Measurements from ENCODE around the gene TTC36.
A peak's percentile ranks its signal among the peaks of the same experiment; 100 is the strongest.
"Not testable (repeated sequence)": the region's sequence is repeated elsewhere in the genome, so short reads cannot be mapped to it uniquely, and the experiment has no call there.

Gene TTC36

GRCh38 chr11:118527109-118527508, at the start of gene TTC36:
TTC36 (plus strand) TSS chr11:118527474; CDS start chr11:118527495, 21 bp downstream.
- no peak for DNase-seq

GRCh38 chr11:118481238-118481637, 46.0 kb upstream of the TTC36 start:
- not testable (repeated sequence) for DNase-seq

More at GRCh38 chr11:118527109-118527508, at the start of gene TTC36:
- intact Hi-C loops (cut with DNase I), result no loop called here

GRCh38 chr11:118484405-118484804, 42.9 kb upstream of the TTC36 start:
- intact Hi-C loops (cut with DNase I), result no loop called here

More at GRCh38 chr11:118481238-118481637, 46.0 kb upstream of the TTC36 start:
- intact Hi-C loops (cut with DNase I), result not testable (repeated sequence)

GRCh38 chr11:118485273-118485672, 42.0 kb upstream of the TTC36 start:
- no peak for DNase-seq
- intact Hi-C loops (cut with DNase I), result loop anchor here (5.0 kb wide), 2 partner anchors 48 to 83 kb away; partner anchors contain the start of genes ATP5MG and KMT2A

More at GRCh38 chr11:118484405-118484804, 42.9 kb upstream of the TTC36 start:
- DNase-seq, result no peak

GRCh38 chr11:118488480-118489109, 38.7 kb upstream of the TTC36 start:
- intact Hi-C loops (cut with DNase I), result loop anchor here (5.0 kb wide), 2 partner anchors 51 to 86 kb away; partner anchors contain the start of genes ATP5MG and KMT2A
- DNase-seq, result peak; percentile 22 to 87 (median 66)

- no peak for DNase-seq
- intact Hi-C loops (cut with DNase I), result no loop called here
Observed at GRCh38 chr11:118491041-118491440, 36.2 kb upstream of the TTC36 start.

- no peak for DNase-seq
- intact Hi-C loops (cut with DNase I), result no loop called here
Observed at GRCh38 chr11:118497831-118498230, 29.4 kb upstream of the TTC36 start.

GRCh38 chr11:118503216-118503615, 24.1 kb upstream of the TTC36 start:
- intact Hi-C loops (cut with DNase I), result no loop called here

GRCh38 chr11:118511601-118512000, 15.7 kb upstream of the TTC36 start:
- no peak for DNase-seq
- intact Hi-C loops (cut with DNase I), result no loop called here

More at GRCh38 chr11:118503216-118503615, 24.1 kb upstream of the TTC36 start:
- DNase-seq, result no peak

GRCh38 chr11:118514103-118514502, 13.2 kb upstream of the TTC36 start:
- intact Hi-C loops (cut with DNase I), result no loop called here
- no peak for DNase-seq

GRCh38 chr11:118519549-118519948, 7.7 kb upstream of the TTC36 start:
- intact Hi-C loops (cut with DNase I), result no loop called here
- no peak for DNase-seq

- DNase-seq, result no peak
- intact Hi-C loops (cut with DNase I), result no loop called here
Observed at GRCh38 chr11:118521892-118522311, 5.4 kb upstream of the TTC36 start.

GRCh38 chr11:118522571-118523072, 4.7 kb upstream of the TTC36 start:
- intact Hi-C loops (cut with DNase I), result no loop called here
- DNase-seq, result peak in 3 of 42 donors; percentile 22 to 47 (median 27)

GRCh38 chr11:118524356-118524755, 2.9 kb upstream of the TTC36 start:
- intact Hi-C loops (cut with DNase I), result no loop called here
- DNase-seq, result no peak

GRCh38 chr11:118524757-118525470, 2.4 kb upstream of the TTC36 start:
- intact Hi-C loops (cut with DNase I), result no loop called here
- DNase-seq, result no peak

- no peak for DNase-seq
- intact Hi-C loops (cut with DNase I), result no loop called here
Observed at GRCh38 chr11:118526688-118527087, 586 bp upstream of the TTC36 start.

GRCh38 chr11:118528511-118528910, 1.2 kb downstream of the TTC36 start:
- DNase-seq, result no peak
- intact Hi-C loops (cut with DNase I), result no loop called here

GRCh38 chr11:118529584-118530175, 2.4 kb downstream of the TTC36 start:
- no peak for DNase-seq
- intact Hi-C loops (cut with DNase I), result loop anchor here (5.0 kb wide), 1 partner anchor 38 kb away; the partner anchor contains the start of gene IFT46

- peak in 5 of 42 donors; percentile 11 to 53 (median 30) for DNase-seq
- intact Hi-C loops (cut with DNase I), result loop anchor here (5.0 kb wide), 1 partner anchor 37 kb away; the partner anchor contains the start of gene IFT46
Observed at GRCh38 chr11:118530180-118530682, 3.0 kb downstream of the TTC36 start.
